ENCODE data around the gene BCCIP.

BCCIP gene

GRCh38 chr10:125845617-125846016 is 22.3 kb downstream of the BCCIP start:
- DNase-seq = no peak

DNA sequence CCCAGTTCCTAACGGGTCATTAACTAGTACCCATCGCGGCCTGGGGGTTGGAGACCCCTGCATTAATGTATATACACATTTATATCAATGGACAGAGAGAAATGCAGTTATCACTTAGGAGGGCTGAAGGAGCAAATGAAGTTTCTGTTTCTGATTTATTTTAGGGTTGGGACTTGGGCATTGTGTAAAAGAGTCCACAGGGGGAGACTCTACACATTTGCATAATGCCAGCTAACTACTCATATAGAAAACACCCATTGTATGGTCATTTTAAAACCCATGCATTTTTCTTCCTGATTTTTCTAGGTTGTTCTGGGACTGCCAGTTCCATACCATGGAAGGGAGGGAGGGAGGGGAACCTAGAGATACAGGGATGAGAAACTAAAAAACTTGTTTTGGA is 23.5 kb downstream of the BCCIP start:
- no peak for DNase-seq

DNA sequence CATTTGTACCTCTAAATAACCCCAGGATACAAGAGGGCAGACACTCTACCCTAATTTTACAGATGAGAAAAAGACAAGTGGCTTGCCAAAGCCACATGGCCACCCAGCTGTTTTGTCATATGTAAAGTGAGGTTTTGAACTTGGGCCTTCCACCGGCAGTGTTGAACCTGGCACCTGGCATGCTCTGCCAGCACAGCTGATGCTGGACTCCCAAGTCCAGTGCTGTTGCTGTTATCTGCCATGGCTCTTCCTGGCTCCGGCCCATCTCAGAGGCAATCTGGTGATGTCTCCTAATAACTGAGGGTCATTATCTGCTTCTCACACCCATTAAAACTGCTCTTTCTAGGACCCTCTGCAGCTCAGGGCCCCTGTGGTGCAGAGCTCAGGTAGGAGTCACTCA is 25.0 kb downstream of the BCCIP start:
- no peak for DNase-seq

DNA sequence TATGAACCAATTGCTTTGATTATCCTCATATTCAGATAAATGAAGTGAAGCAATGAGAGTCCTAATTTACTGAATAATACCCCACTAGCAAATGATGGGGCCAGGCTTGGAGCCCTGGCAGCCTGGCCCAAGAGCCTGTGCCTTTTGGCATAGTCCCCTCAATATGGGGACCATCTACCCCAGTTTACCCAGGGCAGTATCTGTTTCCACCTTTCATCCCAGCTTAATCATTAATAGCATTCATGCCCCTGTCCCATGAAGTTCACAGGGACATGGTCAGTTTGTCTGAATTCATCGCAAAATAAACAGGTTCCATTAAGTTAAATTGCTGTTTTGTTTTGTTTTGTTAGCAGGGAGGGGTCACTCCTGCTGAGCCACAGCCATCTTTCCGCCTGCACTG is 25.5 kb downstream of the BCCIP start:
- DNase-seq = no peak

- no peak for DNase-seq
Measured at GRCh38 chr10:125849448-125849847, 26.1 kb downstream of the BCCIP start.

DNA sequence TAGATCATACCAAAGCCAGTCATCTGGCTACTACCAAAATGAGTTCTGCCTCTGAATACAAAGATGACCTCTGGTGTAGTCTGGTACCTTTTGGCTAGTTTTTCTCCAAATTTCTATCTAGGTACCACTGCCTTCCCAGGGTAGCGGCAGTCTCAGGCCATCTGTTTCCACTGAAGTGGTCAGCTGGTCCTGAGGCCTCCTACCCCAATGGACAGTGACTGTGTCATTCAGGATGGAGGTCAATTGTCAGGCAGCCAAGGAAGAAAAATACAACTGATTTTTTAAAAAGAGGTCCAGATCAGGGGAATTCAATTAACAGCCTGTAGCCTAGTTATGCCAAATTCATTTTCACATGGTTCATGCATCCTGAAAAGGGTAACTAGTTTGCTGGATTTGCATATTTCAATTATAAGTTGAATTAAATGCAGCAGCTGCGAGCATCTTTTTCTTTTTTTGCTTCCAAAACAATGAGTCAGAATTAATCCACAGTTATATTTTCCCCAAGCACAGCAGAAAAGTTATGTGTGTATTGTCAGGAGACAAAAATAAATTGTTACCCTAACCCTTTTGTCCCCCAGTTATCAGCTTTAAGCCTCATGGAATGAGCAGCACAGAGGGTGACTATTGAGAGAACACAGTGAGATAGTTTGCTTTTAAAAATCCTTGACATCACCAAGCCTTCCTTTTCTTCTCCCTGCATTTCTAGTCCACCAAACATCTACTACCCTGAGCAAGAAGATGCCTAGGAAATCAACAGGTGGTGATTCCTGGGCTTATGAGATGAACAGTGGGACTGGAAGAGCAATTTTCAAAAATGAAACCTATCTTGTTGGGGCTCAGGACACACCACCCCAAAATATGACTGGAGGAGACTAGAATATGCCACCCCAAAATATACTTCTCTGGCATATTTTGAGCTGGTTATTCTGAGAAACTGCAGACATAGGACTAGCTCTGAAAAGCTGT is 27.7 kb downstream of the BCCIP start:
- DNase-seq = no peak

DNA sequence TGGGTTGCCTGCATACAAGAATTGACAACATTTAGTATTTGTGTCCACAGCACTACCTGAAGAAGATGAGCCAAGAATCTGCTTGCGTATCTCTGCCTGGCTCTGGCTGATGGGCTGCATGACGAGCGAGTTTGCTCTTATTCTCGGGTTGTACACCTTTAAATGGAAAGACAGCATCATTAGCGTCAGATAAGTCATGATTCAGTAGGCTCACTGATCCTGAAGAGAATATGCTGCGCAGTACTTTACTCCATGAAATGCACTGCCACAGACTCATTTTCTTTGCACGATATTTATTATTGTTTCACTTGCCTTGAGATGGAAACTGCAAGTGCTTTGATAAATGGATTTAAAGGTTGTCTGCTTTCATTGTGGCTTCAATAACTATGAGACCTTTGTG is 29.1 kb downstream of the BCCIP start:
- DNase-seq = no peak

DNA sequence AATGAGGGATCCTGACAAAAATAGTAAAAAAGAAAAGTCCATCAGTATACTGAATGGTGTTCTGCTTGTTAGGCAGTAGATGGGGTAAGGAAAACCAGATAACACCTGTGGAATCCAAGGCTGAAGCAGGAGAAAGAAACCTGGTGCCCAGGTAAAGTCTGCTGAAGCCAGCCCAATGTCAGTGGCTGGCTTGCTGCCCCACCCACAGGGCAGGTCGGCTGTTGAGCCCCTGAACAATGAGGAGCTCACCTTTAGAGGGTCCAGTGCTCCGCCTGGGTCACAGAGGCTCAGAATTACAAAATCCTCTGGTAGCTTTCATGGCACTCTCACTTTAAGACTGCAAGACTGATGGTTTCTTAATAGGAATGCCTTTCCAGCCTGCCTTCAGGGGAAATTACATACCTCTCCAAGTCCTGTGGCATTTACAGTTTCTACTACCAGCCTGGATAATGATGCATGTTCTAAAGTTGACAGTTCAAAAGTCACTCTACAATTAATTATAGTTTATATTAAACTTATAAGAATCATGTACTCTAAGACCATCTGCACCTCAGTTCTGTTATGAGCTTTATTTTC is 33.9 kb downstream of the BCCIP start:
- no peak for DNase-seq

GRCh38 chr10:125859128-125859817 is 35.9 kb downstream of the BCCIP start:
- DNase-seq = no peak

- DNase-seq = no peak
Measured at GRCh38 chr10:125865120-125865519, 41.8 kb downstream of the BCCIP start.

- DNase-seq = no peak
Measured at GRCh38 chr10:125866421-125867029, 43.2 kb downstream of the BCCIP start.

- DNase-seq = peak; percentile 25 to 57 (median 52)
Measured at GRCh38 chr10:125868372-125868975, 45.1 kb downstream of the BCCIP start.

DNA sequence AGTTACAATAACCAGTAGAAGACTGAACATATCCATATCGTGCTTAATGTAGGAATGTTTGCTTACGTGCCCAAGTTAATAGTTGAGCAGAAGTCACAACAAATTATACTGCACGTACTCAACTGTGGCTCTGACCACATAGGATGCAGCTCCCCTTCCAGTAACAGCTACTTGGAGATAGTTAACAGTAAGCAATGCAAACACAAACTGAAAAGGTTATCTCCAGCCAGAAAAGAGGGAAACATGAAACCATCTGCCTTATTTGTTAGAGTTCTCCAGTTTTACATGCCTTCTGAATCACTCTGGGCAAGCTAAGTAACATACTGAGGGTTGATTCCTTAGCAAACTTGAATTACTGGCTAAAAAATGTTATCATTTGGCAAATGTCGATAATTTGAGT is 48.0 kb downstream of the BCCIP start:
- DNase-seq = no peak

GRCh38 chr10:125878957-125879835 is 55.9 kb downstream of the BCCIP start:
- no peak for DNase-seq

DNA sequence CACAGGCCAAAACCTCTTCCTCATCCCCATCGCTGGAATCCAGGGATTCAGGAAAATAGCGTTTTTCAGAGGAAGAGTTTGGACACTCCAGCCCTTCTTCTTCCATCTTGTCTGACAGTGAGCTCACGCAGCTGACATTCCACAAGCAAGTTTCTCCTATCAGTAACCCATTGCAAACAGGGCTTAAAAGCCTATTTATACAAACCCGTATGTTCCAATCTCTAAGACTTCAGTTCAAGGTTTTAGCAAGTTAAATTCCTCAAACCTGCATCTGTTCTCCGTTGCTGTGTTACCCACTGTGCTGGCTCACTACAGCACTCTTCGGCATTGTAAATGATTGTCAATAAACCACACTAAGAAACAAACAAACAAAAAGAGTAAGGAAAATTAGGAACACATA is 57.4 kb downstream of the BCCIP start:
- DNase-seq = no peak

DNA sequence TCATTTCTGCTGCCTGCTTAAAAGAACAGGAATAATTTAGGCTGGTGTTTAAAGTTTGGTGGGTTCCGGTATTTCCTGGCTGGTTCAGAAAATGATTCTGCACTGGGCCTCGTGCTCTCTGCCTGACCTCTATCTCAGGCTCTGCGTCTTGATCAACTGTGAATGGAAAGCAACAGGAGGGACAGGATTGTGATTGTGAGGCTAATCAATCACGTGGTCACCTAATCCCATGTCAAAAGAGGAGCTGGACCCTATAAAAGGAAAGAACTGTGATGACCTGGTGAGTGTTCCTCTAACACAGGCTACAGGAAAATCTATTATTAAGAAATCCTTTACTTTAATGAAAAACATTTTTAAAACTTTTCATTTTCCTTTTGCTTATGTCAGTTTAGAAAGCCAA is 57.8 kb downstream of the BCCIP start, which contains the start of gene DHX32:
TSS of gene DHX32 (minus strand) at position 101 of the 400 bp plus-strand sequence. CDS start 468 bp downstream, outside the sequence.
- no peak for DNase-seq

- no peak for DNase-seq
Measured at GRCh38 chr10:125882596-125882995, 59.2 kb downstream of the BCCIP start.

- no peak for DNase-seq
Measured at GRCh38 chr10:125883211-125883610, 59.9 kb downstream of the BCCIP start.

Measured in suppressor macrophage treated with lipopolysaccharide for 1 hour (primary cell).